22Rv1 (cell line): Measurements from ENCODE around the gene WDR35.
A peak's percentile ranks its signal among the peaks of the same experiment; 100 is the strongest.

ENCODE experiments used
- H3K27ac ChIP-seq: fragments of 450-650 bp; 2 replicates; pipeline ENCODE4 v1.5.1; 2017
- ZFX ChIP-seq: fragments of 450-650 bp; IDR thresholded peaks from 2 replicates; pipeline ENCODE4 v1.6.1; 2017; ENCODE audit warnings: antibody characterized with exemption, borderline replicate concordance
- TF ChIP-seq, protein P1 (sequence below): fragments of 450-650 bp; IDR thresholded peaks from 2 replicates; pipeline ENCODE4 v1.5.1; 2017; ENCODE audit warnings: mild to moderate bottlenecking

The WDR35 gene

GRCh38 chr2:19990416-19990728, 467 bp upstream of the WDR35 start:
- TF ChIP-seq, protein P1, sequence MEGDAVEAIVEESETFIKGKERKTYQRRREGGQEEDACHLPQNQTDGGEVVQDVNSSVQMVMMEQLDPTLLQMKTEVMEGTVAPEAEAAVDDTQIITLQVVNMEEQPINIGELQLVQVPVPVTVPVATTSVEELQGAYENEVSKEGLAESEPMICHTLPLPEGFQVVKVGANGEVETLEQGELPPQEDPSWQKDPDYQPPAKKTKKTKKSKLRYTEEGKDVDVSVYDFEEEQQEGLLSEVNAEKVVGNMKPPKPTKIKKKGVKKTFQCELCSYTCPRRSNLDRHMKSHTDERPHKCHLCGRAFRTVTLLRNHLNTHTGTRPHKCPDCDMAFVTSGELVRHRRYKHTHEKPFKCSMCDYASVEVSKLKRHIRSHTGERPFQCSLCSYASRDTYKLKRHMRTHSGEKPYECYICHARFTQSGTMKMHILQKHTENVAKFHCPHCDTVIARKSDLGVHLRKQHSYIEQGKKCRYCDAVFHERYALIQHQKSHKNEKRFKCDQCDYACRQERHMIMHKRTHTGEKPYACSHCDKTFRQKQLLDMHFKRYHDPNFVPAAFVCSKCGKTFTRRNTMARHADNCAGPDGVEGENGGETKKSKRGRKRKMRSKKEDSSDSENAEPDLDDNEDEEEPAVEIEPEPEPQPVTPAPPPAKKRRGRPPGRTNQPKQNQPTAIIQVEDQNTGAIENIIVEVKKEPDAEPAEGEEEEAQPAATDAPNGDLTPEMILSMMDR: no peak
- no peak for TF ChIP-seq ZFX
- H3K27ac ChIP-seq: peak overlapping the region; percentile 53

DNA sequence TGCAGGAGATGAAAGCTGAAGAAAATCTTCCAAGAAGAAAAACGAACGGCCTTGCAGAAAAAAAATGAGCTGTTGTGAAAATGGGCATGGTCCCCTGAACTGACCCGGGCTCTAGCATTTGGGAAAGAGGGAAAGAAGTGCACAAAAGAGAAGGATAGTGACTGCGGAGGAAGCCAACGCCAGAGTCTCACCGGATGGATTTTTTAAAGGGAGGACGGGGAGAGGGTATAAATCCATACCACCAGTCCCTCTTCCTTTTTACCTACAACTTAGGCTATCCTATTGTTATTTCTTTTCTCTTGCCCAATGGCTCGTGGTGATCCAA, 601 bp downstream of the WDR35 start:
- peak overlapping the region; percentile 53 for H3K27ac ChIP-seq
- no peak for TF ChIP-seq ZFX
- TF ChIP-seq, protein P1: no peak

- H3K27ac ChIP-seq: no peak overlapping the region
- TF ChIP-seq, protein P1: no peak
- no peak for TF ChIP-seq ZFX
Observed at GRCh38 chr2:19988600-19988999, 1.3 kb downstream of the WDR35 start.

DNA sequence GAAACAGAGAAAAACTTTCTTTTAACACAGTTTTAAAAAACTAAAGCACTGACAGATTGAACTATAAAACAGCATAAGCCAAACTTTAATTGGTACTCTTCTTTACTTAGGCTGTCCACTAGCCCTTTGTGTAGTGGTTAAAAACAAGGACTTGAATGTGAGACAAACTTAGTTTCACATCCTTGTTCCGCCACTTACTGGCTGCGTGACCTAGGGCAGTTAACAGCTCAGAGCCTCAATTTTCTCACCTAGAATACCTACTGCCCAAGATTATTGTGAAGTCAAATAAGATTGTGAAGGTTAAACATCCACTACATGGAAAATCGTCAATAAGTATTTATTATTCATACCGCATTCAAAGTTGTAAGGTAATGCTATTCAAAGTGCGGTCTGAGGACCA, 2.0 kb downstream of the WDR35 start:
- TF ChIP-seq, protein P1: no peak
- TF ChIP-seq ZFX: no peak

DNA sequence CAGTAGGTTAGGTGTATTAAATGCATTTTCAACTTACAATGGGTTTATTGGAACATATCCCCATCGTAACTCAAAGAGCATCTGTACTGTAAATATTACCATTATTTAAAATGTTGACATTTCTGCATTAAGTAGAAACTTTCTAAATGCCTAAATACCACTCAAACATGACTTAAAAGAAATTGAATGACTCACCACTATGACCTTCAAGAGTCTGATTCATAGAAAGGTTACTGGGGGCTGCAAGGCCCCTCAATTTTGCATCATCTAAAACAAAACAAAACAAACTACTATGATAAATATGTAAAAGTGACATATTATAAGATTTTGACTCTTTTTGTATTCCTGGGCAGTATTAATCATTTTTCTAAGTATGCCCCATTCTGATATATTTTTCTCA, 7.6 kb downstream of the WDR35 start:
- H3K27ac ChIP-seq: no peak overlapping the region
- TF ChIP-seq, protein P1: no peak
- no peak for TF ChIP-seq ZFX

More for the DNA sequence above, 2.0 kb downstream of the WDR35 start:
- H3K27ac ChIP-seq: no peak overlapping the region

DNA sequence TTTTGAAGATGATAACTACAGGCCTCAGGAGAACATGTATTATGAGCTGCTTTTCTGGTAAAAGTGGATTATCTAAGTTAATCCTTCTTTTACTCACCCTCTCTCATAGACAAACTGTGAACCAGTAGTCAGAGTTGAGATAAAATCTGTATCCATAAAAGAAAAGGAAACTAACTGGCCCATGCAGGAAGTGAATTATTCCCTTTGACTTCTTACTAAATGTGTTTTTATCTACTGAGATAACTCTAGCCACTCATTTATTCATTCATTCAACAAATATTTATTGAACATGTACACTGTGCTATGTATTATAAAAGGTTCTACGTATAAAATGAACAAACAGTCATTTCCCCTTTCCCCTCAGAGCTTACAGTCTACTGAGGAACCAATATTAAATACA, 10.0 kb downstream of the WDR35 start:
- H3K27ac ChIP-seq: no peak overlapping the region
- TF ChIP-seq, protein P1: no peak
- TF ChIP-seq ZFX: no peak

DNA sequence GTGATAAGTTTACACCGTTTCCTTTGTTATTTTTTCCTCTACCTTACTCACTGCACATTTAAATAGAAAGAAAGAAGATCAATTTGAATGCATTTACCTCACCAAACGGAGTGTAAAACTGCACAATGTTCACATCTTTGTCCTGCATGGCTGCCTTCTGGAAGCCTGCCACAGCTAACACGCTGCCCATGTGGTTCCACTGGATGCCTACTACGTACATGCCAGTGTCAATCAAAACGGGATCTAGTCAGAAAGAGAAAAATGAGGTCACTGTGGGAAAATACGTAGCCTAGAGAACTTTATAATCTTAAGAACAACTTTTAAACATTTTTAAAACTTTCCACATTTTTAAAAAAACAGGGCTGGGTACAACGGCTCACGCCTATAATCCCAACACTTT, 16.4 kb downstream of the WDR35 start:
- no peak overlapping the region for H3K27ac ChIP-seq
- no peak for TF ChIP-seq ZFX
- TF ChIP-seq, protein P1: no peak
